HL-60 (cell line): Measurements from ENCODE around the gene PHETA2.
A peak's percentile ranks its signal among the peaks of the same experiment; 100 is the strongest.
"Not testable (repeated sequence)": the region's sequence is repeated elsewhere in the genome, so short reads cannot be mapped to it uniquely, and the experiment has no call there.

ENCODE experiments used
- DNase-seq, 2 experiments: peaks; one replicate each; pipeline ENCODE4 v3.0.0-alpha.2; 2010 to 2020; ENCODE audit warnings: low read depth in 1 of 2, low spot score in 1 of 2
- H3K27ac ChIP-seq: fragments of 250-450 bp; sonication (Bioruptor Pico); replicated peaks from 2 replicates; pipeline ENCODE4 v1.5.1; 2020; ENCODE audit warnings: mild to moderate bottlenecking, moderate library complexity
- H3K27me3 ChIP-seq: fragments of 250-450 bp; sonication (Bioruptor Pico); 2 replicates; pipeline ENCODE4 v1.5.1; 2021; ENCODE audit warnings: mild to moderate bottlenecking, moderate library complexity; ENCODE audit not compliant: insufficient read depth, poor library complexity, severe bottlenecking
- H3K4me3 ChIP-seq: replicated peaks from 2 replicates; pipeline ENCODE4 v1.5.1; 2011; ENCODE audit warnings: mild to moderate bottlenecking, control low read depth, low read length; ENCODE audit not compliant: insufficient read depth
- GABPA ChIP-seq: IDR thresholded peaks from 2 replicates; pipeline ENCODE4 v1.6.1; 2012; ENCODE audit warnings: low read depth
- POLR2AphosphoS5 ChIP-seq: IDR thresholded peaks from 2 replicates; pipeline ENCODE4 v1.6.1; 2012; ENCODE audit warnings: low read depth
- SPI1 ChIP-seq: IDR thresholded peaks from 2 replicates; pipeline ENCODE4 v1.6.1; 2012; ENCODE audit warnings: low read depth, mild to moderate bottlenecking, borderline replicate concordance
- TF ChIP-seq, protein P1 (sequence below): IDR thresholded peaks from 2 replicates; pipeline ENCODE4 v1.6.1; 2012; ENCODE audit warnings: low read depth; ENCODE audit not compliant: insufficient replicate concordance
- TF ChIP-seq, protein P2 (sequence below): IDR thresholded peaks from one replicate; pipeline ENCODE4 v1.5.1; 2011; ENCODE audit warnings: low read length, control low read depth, inconsistent platforms; ENCODE audit not compliant: insufficient read depth

Gene PHETA2

DNA sequence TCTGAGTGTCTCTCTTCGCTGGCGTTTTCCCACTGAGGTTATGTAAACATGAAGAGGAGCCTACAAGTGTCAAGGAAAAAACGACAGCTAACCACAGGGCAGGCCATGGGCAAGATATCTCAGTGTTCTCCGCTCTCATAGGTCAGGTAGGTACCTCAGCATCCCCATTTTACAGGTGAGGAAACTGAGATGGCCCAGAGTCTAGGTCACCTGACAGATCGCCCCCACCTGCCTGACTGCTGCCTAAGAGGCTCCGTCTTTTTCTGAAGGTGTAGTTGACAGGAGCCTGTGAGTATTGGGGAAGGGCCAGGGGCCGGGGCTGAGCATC is 17.4 kb downstream of the PHETA2 start:
- H3K27me3 ChIP-seq = no peaks in the 10 kb centered on the region
- peak overlapping the region; percentile 30 for H3K4me3 ChIP-seq
- peak overlapping the region; percentile 97 for H3K27ac ChIP-seq
- no peak for DNase-seq
- TF ChIP-seq, protein P1, sequence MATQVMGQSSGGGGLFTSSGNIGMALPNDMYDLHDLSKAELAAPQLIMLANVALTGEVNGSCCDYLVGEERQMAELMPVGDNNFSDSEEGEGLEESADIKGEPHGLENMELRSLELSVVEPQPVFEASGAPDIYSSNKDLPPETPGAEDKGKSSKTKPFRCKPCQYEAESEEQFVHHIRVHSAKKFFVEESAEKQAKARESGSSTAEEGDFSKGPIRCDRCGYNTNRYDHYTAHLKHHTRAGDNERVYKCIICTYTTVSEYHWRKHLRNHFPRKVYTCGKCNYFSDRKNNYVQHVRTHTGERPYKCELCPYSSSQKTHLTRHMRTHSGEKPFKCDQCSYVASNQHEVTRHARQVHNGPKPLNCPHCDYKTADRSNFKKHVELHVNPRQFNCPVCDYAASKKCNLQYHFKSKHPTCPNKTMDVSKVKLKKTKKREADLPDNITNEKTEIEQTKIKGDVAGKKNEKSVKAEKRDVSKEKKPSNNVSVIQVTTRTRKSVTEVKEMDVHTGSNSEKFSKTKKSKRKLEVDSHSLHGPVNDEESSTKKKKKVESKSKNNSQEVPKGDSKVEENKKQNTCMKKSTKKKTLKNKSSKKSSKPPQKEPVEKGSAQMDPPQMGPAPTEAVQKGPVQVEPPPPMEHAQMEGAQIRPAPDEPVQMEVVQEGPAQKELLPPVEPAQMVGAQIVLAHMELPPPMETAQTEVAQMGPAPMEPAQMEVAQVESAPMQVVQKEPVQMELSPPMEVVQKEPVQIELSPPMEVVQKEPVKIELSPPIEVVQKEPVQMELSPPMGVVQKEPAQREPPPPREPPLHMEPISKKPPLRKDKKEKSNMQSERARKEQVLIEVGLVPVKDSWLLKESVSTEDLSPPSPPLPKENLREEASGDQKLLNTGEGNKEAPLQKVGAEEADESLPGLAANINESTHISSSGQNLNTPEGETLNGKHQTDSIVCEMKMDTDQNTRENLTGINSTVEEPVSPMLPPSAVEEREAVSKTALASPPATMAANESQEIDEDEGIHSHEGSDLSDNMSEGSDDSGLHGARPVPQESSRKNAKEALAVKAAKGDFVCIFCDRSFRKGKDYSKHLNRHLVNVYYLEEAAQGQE = no peak
- TF ChIP-seq, protein P2, sequence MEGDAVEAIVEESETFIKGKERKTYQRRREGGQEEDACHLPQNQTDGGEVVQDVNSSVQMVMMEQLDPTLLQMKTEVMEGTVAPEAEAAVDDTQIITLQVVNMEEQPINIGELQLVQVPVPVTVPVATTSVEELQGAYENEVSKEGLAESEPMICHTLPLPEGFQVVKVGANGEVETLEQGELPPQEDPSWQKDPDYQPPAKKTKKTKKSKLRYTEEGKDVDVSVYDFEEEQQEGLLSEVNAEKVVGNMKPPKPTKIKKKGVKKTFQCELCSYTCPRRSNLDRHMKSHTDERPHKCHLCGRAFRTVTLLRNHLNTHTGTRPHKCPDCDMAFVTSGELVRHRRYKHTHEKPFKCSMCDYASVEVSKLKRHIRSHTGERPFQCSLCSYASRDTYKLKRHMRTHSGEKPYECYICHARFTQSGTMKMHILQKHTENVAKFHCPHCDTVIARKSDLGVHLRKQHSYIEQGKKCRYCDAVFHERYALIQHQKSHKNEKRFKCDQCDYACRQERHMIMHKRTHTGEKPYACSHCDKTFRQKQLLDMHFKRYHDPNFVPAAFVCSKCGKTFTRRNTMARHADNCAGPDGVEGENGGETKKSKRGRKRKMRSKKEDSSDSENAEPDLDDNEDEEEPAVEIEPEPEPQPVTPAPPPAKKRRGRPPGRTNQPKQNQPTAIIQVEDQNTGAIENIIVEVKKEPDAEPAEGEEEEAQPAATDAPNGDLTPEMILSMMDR = no peak
- TF ChIP-seq POLR2AphosphoS5 (no peak), GABPA (no peak), SPI1 (no peak)

DNA sequence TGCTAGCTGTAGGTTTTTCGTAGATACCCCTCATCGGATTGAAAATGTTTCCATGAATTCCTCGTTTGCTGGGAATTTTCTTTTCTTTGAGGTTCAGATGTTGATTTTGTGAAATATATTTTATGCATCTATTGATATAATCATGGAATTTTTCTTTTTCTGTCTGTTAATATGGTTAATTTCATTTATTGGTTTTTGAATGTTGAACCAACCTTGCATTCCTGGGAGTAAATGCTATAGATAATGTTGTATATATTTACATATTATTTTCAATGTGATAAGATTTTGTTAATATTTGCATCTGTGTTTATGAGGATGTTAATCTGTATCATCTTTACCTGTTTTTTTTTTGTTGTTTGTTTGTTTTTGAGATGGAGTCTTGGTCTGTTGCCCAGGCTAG is 27.2 kb downstream of the PHETA2 start:
- TF ChIP-seq POLR2AphosphoS5 (no peak), GABPA (no peak), SPI1 (no peak)
- DNase-seq = no peak
- no peak overlapping the region for H3K27ac ChIP-seq
- H3K4me3 ChIP-seq = no peak overlapping the region
- no peaks in the 10 kb centered on the region for H3K27me3 ChIP-seq

DNA sequence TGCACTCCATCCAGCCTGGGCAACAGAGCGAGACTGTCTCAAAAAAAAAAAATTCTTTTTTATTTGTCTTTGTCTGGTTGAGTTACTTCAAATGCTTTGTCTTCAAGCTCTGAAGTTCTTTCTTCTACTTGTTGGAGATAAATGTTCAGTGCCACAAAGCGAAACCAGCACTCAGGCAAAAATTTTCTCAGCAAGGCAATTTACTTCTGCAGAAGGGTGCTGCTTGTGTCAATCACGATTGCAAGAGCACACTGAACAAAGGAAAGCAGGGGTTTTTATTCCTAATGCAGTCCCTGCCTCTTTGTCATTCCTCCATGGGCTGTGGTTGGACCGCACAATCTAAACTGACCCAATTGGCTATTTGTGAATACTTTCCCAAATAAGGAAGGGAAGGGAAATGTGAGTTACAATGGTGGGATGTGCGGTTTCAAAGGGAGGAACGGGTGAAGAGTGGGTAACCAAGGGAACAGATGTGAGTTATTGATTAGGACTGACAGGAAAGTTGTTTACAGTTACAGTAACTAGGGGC is 30.3 kb downstream of the PHETA2 start:
- not testable (repeated sequence) for H3K27me3 ChIP-seq, H3K4me3 ChIP-seq, DNase-seq, H3K27ac ChIP-seq

DNA sequence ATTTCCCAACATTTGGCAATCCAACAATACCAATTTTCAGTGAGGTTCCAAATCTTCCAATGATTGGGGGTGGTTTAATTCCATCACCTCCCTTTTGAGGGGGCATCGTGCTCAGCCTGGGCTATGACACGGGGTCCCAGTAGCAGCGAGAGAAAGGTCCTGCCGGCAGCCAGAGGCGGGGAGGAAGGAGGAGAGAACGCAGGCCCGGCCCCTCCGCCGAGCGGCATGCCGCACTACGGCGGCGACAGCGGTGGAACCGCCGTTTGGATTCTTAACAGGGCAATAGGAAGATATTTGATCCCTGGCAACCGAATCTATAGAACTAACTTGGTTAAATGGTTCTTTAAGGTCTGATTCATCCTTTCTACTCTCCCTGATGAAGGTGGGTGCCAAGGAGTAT is 34.8 kb downstream of the PHETA2 start:
- no peak overlapping the region for H3K4me3 ChIP-seq
- DNase-seq = no peak
- H3K27ac ChIP-seq = no peak overlapping the region
- no peaks in the 10 kb centered on the region for H3K27me3 ChIP-seq
- TF ChIP-seq, protein P2 = no peak
- TF ChIP-seq SPI1 (no peak), GABPA (no peak), POLR2AphosphoS5 (no peak)
- TF ChIP-seq, protein P1 = no peak

DNA sequence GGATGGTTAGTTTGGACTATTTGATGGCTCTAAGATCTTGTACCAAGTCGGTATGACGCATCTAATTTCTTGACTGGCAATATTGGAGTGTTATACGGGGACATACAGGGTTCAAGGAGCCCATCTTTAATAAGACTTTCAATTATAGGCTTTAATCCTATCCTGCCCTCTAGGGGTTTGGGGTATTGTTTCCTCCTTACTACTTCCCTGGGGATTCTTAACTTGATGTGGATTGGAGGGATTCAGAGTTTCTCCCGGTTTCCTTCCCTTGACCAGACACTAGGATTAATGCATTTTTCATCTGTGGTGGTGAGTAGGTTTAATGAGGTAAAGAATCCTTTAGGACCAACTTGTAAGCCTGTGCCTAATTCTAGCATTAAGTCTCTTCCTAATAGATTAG is 37.8 kb downstream of the PHETA2 start:
- no peak overlapping the region for H3K4me3 ChIP-seq
- no peak for TF ChIP-seq SPI1
- TF ChIP-seq, protein P2 = no peak
- no peak for TF ChIP-seq GABPA
- no peak for TF ChIP-seq POLR2AphosphoS5
- TF ChIP-seq, protein P1 = no peak
- DNase-seq = no peak

DNA sequence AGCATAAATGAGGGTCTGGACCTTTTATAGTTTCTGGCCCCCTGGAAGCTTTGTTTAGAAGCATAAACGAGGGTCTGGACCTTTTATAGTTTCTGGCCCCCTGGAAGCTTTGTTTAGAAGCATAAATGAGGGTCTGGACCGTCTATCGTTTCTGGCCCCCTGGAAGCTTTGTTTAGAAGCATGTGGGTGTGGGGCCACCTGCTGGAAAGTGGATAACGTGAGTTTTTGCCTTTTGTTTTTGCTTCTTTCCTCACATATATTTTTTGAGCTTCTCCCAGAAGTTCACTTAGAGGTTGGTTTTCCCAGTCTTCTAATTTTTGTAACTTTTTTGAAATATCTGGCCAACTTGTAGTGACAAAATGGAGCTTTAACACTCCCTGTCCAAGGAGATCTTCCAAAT is 38.7 kb downstream of the PHETA2 start:
- not testable (repeated sequence) for H3K4me3 ChIP-seq, DNase-seq, H3K27ac ChIP-seq, H3K27me3 ChIP-seq

More for the DNA sequence above, 37.8 kb downstream of the PHETA2 start:
- Histone ChIP-seq H3K27me3 (no peaks in the 10 kb centered on the region), H3K27ac (no peak overlapping the region)
